ENCODE results near the gene FHIT.

FHIT gene

GRCh38 chr3:59710554-59710953, 1540.7 kb downstream of the FHIT start:
- no peak for DNase-seq (ENCODE audit: low read depth)

GRCh38 chr3:59709702-59710553, 1541.3 kb downstream of the FHIT start:
- no peak for DNase-seq (ENCODE audit: low read depth)

- no peak for DNase-seq (ENCODE audit: low read depth)
Measured at GRCh38 chr3:59708202-59708601, 1543.0 kb downstream of the FHIT start.

GRCh38 chr3:59704292-59704691, 1547.0 kb downstream of the FHIT start:
- DNase-seq (ENCODE audit: low read depth) = no peak

- DNase-seq (ENCODE audit: low read depth) = no peak
Measured at GRCh38 chr3:59699648-59700320, 1551.5 kb downstream of the FHIT start.
